ENCODE data around the gene NIFK.

DNA sequence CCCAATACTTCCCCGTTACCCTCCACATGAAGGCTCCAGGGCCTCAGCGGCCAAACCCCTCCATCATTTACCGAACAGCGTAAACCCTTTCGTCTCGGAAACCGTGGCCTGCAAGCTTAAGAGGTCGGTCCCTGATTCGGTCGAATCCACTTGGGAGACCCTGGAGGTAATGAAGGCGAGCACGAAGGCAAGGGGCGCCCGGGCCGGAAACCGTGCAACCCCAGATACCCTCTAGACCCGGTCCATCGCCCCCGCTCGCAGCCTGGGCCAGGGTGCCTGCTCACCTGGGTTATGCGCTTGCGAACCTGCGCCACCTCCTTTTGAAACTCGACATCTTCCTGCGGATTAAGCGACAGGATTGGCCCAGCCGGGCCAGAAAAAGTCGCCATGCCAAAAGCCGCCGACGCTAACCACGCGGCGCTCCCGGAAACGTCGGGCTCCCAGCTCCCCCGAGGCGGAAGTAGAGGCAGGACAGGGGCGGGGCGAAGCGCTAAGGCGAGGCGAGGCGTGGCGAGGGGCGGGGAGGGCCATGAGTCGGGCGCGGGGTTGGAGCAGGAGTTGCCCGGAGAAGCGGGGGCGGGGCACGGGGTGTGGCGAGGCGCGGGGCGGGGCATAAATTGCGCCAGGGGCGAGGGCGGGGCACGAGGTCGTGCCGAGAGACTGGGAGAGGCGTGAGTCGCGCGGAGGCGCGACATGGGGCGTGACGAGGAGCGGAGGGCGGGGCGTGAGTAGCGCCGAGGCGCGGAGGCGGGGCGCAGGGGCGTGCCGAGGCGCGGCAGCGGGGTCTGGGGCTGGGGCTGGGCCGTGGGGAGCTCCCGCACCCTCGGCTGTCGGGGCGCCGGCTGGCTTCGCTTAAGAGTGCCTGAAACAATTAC, at the start of gene NIFK:
- TF ChIP-seq, protein P1, sequence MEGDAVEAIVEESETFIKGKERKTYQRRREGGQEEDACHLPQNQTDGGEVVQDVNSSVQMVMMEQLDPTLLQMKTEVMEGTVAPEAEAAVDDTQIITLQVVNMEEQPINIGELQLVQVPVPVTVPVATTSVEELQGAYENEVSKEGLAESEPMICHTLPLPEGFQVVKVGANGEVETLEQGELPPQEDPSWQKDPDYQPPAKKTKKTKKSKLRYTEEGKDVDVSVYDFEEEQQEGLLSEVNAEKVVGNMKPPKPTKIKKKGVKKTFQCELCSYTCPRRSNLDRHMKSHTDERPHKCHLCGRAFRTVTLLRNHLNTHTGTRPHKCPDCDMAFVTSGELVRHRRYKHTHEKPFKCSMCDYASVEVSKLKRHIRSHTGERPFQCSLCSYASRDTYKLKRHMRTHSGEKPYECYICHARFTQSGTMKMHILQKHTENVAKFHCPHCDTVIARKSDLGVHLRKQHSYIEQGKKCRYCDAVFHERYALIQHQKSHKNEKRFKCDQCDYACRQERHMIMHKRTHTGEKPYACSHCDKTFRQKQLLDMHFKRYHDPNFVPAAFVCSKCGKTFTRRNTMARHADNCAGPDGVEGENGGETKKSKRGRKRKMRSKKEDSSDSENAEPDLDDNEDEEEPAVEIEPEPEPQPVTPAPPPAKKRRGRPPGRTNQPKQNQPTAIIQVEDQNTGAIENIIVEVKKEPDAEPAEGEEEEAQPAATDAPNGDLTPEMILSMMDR (IDR thresholded peaks at IDR 0.05) = no peak
- peak in 1 of 3 donors; percentile 32 for TF ChIP-seq POLR2AphosphoS5 (IDR thresholded peaks at IDR 0.05)
- no peak for TF ChIP-seq POLR2A (IDR thresholded peaks at IDR 0.05)

Data from suprapubic skin (tissue), 4 donors.